HFFc6 (cell line): ENCODE measurements around the gene RNF224. TPM values are rescaled to one million over a fixed set of nuclear protein-coding genes. Genes with fewer than 3 reads are reported as not detected.

Experiments used
- DNase-seq: peaks from one replicate; pipeline ENCODE4 v3.0.0-alpha.2; 2018
- H3K27ac Mint-ChIP-seq: 2 replicates; pipeline ENCODE4 v1.8.0; 2020; ENCODE audit warnings: mild to moderate bottlenecking, mixed read lengths
- H3K27me3 Mint-ChIP-seq: 2 replicates; pipeline ENCODE4 v1.8.0; 2021; ENCODE audit warnings: mild to moderate bottlenecking, moderate library complexity, mixed read lengths; ENCODE audit not compliant: insufficient read depth
- H3K36me3 Mint-ChIP-seq: 2 replicates; pipeline ENCODE4 v1.8.0; 2021; ENCODE audit warnings: low read depth, mixed read lengths
- H3K4me1 Mint-ChIP-seq: 2 replicates; pipeline ENCODE4 v1.8.0; 2020; ENCODE audit warnings: low read depth, mixed read lengths
- H3K4me3 Mint-ChIP-seq: 2 replicates; pipeline ENCODE4 v1.8.0; 2020; ENCODE audit warnings: mild to moderate bottlenecking, moderate library complexity, mixed read lengths
- H3K9me3 Mint-ChIP-seq: 2 replicates; pipeline ENCODE4 v1.8.0; 2020; ENCODE audit warnings: mild to moderate bottlenecking, mixed read lengths
- CTCF ChIP-seq: fragments of 200-600 bp; sonication (generic); IDR thresholded peaks from 2 replicates; pipeline ENCODE4 v1.5.0; 2021; ENCODE audit warnings: antibody characterized with exemption, mild to moderate bottlenecking
- total RNA-seq, 6 experiments: library from RNA; stranded (reverse); fragmentation: NEBNext Ultra II Directional; extraction: Animal tissue kit (Norgen Biotek cat#: 25700); gene quantifications; 2 replicates in 1 of 6; 3 replicates in 5 of 6; pipeline ENCODE4 v1.2.3, GENCODE V29; 2021

The RNF224 gene
- total RNA-seq, 6 experiments from 2014 or later: not detected

GRCh38 chr9:137181680-137182079 is 45.6 kb upstream of the RNF224 start:
- no peak for DNase-seq
- Mint-ChIP-seq H3K27me3 (peaks cover 4% of the 10 kb centered on the region; the same call in 1 of the 2 replicates), H3K4me1 (peaks cover 15% of the 10 kb centered on the region), H3K27ac (no peak overlapping the region), H3K36me3 (peaks cover 4% of the 10 kb centered on the region; the same call in 1 of the 2 replicates), H3K4me3 (no peak overlapping the region), H3K9me3 (no peaks in the 10 kb centered on the region)
- TF ChIP-seq CTCF: no peak

DNA sequence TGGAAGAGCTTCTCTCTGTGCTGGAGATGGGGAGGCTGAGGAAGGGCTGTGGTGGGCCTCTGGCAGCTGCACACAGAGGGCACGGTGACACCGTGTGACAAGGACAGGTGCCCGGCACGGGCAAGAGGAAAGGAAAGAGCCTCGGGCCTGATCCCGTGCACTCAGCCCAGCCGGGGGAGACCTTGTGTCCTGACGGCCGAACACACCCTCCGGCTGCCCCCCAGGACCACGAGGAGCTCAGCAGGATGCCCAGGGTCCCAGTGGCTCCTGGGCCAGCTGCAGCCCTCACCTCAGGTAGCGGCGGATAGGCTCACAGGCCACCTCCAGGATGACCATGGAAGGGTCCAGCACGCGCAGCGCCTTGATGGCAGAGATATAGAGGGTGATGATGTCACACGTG is 44.5 kb upstream of the RNF224 start:
- no peaks in the 10 kb centered on the region for H3K9me3 Mint-ChIP-seq
- H3K4me1 Mint-ChIP-seq: peaks cover 26% of the 10 kb centered on the region

DNA sequence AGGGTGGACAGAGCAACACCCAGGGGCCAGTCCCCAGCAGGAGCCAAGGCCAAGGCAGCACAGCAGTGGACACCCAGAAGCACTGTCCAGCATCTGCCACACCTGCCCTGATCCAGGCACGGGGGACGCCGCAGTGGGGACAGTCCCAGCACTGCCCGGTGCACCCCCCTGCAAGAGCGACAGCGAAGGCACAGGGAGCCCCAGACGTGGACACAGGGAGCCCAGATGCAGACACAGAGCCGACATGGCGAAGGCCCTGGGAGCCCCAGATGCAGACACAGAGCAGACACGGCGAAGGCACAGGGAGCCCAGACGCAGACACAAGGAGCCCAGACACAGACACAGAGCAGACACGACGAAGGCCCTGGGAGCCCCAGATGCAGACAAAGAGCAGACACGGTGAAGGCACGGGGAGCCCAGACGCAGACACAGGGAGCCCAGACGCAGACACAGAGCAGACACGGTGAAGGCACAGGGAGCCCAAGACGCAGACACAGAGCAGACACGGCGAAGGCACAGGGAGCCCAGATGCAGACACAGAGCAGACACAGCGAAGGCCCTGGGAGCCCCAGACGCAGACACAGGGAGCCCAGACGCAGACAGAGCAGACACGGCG is 43.2 kb upstream of the RNF224 start:
- Mint-ChIP-seq H3K36me3 (peaks cover 4% of the 10 kb centered on the region), H3K4me3 (no peak overlapping the region), H3K27ac (no peak overlapping the region), H3K4me1 (peaks cover 21% of the 10 kb centered on the region), H3K9me3 (no peaks in the 10 kb centered on the region), H3K27me3 (peaks cover 6% of the 10 kb centered on the region; the same call in 1 of the 2 replicates)
- no peak for TF ChIP-seq CTCF
- DNase-seq: no peak

More for the DNA sequence above, 44.5 kb upstream of the RNF224 start:
- H3K4me3 Mint-ChIP-seq: no peak overlapping the region
- no peak overlapping the region for H3K27ac Mint-ChIP-seq
- H3K27me3 Mint-ChIP-seq: peaks cover 4% of the 10 kb centered on the region; the same call in 1 of the 2 replicates
- no peak for TF ChIP-seq CTCF
- H3K36me3 Mint-ChIP-seq: peaks cover 4% of the 10 kb centered on the region; the same call in 1 of the 2 replicates
- DNase-seq: no peak

DNA sequence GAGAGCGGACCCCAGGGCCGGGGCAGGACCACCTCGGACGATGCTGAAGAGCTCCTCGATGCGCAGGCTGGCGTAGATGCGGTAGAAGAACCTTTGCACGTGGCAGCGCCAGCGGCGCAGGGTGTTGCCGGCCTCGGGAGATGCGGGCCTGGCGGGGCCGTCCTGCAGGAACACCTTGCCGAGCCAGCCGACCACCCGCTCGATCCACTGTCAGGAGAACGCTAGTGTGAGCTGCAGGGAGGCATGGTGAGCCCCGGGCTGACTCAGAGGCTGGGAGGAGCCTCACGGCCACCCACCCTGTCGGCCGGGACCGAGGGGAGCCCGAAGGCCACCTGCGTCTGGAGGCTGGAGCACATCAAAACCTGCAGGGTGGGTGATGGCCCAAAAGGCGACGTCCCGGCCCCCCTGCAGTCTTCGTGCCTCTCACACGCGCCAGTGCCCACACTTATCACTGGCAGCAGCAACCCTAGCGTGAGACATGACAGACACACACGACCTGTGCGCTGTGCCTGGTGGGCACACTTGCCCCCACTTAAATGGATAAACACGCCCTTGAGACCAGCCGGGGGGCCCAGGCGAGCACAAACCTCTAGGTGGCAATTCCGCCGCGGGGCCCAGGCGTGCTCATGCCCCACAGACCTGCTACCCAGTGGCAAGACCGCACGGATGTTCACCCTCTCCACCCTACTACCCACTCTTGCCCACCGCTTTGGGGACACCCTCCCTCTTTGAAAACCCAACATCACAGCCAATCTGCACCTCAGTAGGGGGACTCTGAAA is 42.2 kb upstream of the RNF224 start:
- no peak for TF ChIP-seq CTCF
- no peak for DNase-seq
- H3K27me3 Mint-ChIP-seq: peaks cover 6% of the 10 kb centered on the region; the same call in 1 of the 2 replicates
- peaks cover 4% of the 10 kb centered on the region for H3K36me3 Mint-ChIP-seq
- H3K9me3 Mint-ChIP-seq: no peaks in the 10 kb centered on the region
- H3K4me3 Mint-ChIP-seq: no peak overlapping the region
- H3K4me1 Mint-ChIP-seq: peaks cover 26% of the 10 kb centered on the region
- no peak overlapping the region for H3K27ac Mint-ChIP-seq

- no peaks in the 10 kb centered on the region for H3K9me3 Mint-ChIP-seq
- no peak overlapping the region for H3K4me3 Mint-ChIP-seq
- peaks cover 6% of the 10 kb centered on the region; the same call in 1 of the 2 replicates for H3K27me3 Mint-ChIP-seq
- H3K36me3 Mint-ChIP-seq: peaks cover 4% of the 10 kb centered on the region
- H3K4me1 Mint-ChIP-seq: peaks cover 31% of the 10 kb centered on the region
- H3K27ac Mint-ChIP-seq: no peak overlapping the region
- no peak for DNase-seq
- no peak for TF ChIP-seq CTCF
These were observed 41.4 kb upstream of the RNF224 start for GRCh38 chr9:137185921-137186320.
